GM18499 (cell line): ENCODE results near the gene TSPAN14.

Experiments used
- ATAC-seq: cut with Tn5 transposase; IDR thresholded peaks from one replicate; pipeline ENCODE4 v1.9.1; 2021; ENCODE audit warnings: moderate number of reproducible peaks; ENCODE audit not compliant: insufficient read depth, unreplicated experiment

The TSPAN14 gene

DNA sequence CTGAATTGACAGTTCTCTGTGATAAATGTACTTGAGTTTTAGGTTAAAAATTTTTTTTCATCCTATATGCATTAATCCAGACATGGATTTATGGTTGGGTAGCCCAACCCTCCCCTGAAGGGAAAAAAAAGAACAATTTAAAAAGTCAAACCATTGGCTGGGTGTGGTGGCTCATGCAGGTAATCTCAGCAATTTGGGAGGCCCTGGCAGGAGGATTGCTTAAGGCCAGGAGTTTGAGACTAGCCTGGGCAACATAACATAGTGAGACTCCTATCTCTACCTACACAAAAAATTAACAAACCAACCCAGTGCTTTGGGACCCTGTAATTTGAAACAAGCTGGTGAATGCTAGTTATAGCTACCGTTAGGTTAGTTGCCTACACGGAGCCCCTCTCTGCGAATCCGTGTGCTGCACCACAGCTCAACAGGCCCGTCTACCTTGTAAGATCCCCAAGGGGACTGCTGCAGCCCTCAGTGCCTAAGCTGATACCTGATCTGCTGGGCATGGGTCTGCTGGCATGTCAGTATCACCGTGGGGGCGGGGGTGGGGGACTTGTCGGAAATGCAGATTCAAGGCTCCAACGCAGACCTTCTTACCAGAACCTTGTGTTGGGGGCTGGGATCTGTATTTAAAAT is 32.8 kb downstream of the TSPAN14 start:
- no peak for ATAC-seq

DNA sequence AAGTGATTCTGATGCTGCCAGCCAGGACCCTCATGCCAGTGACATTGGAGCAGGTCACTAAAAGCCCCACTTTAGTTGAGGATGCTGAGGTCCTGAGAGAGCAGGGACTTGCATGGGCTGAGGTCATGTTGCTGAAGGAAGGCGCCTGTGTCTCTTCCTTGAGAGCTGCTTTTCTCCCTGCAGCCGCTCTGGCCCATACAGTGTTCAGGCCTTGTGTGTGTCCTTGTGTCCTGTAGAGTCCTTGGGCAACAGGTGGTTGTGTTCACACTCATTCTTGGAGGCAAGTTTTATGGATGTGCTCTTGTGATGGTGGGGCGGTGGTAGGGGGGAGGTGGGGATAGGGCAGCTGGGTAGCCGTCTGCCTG is 33.3 kb downstream of the TSPAN14 start:
- ATAC-seq: no peak

DNA sequence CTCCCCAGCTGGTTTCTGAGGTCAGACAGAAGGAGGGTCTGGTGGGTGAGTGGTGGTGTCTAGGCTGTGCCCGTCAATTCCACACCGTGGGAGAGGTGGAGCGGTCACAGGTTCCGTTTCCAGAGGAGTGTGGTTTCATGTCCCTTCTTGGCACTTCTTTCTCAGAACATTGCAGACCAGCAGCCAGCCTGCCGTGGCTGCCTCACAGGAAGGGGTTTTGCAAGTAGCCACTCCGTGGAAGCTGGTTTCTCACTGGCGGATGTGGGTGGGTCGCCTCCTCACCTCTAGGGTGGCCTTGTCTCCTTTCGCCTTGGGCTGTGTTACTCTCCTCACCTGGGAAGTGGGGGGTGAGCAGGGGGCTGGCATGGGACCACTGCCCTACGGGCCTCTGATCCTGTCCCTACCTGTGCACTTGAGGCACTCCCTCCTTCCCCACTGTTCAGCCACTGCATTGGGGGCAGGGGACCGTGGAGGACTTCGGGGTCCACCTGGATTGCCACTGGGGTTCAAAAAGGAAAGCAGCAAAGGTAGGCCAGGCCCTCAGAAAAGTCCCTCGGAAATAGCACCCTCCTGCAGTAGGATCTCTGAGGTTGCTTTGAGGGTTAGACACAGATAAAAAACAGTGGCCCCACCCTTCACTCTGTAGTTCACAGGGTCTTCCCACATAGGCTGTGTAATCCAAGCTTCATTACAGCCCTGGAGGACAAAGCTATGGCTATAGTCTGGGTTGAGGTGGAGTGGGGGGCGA is 33.9 kb downstream of the TSPAN14 start:
- no peak for ATAC-seq

DNA sequence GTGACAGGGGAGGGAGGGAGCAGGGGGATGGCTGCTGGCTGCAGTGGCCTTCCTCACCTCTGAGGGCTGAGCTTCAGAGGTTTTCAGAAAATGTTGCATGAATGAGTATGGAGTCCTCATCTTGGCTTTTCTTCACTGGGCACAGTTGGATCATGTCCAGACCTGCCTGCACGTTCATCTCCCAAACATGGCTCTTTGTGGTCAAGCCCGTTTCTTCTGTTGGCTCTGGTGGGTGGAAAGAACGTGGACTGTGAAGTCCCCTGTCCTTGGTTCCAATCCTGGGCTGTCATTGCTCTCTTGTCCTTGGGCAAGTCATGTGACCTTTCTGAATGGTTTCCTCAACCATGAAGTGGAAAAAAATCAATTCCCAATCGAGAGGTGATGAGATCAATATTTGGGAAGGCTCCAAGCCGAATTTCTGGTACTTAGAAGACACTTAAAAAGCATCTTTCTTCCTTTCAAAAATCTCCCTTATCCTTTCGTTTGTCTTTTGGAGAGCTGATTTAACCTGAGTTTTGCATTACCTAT is 34.5 kb downstream of the TSPAN14 start:
- no peak for ATAC-seq

DNA sequence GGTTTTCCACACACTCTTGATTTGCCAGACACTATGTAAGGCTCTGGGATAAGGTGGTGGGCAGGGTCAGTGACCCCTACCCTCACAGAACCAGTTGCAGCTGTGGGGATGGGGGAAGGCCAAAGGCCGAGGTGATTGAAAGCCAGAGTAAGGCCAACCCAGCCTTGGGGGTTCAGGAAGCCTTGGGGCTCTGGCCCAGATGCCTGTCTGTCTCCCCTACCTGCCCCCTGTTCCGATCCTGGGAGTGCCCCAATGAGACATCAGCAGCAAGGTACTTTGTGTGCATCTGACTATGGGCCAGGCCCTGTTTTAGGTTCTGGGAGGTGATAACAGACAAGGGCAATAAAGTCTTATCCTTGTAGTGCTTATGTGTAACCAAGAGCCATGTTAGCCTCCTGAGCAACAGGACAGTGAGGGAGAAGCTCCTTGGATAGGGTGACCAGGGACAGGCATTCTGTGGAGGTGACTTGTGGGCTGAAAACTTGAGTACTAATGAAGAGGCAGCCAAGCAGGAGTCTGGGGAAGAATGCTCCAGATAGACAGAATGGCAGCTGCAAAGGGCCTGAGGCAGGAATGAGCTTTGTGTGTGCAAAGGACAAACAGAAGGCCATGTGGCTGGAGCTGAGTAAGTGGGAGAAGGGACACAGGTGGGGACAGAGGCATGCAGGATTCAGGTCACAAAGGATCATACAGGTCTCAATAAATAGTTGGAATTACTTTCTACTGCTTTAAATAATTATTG is 35.4 kb downstream of the TSPAN14 start:
- ATAC-seq: no peak

DNA sequence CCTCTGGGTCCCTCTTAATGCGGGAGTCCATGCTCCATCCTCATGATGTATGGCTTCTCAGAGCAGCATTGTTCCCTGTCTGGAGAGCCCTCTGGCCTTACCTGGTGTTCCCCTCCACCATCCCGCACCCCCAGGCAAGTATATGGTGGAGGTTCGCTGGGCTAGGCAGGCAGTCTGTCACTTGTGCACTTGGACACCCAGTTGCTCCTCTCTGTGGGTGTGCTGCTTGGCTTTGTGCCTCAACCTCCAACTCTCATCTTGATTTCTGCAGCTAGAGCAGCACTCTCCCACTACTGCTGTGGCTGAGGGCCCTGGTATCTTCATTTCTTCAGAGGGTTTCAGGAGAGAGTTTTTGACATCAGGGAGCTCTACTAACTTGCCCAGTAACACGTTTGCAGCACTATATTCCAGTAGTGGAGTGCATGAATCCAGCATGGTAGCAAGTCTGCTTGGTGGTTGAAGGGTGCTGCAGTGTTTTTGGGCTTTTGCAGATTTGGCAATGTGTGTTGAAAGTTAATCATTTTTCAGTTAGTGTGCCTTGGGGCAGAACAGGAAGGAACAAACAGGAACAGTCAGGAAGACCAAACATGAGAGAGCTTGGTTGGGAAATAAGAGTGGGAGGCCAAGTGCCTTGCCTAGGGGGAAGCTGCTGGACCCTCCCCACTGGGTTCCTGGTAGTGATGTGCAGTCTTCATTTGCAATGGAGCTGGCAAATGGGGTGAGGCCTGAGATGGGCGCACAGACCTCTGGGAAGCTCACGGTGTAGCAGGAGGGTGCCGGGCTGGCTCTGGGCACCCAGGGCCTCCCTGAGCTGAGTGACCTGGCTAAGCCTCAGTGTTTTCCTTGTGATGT is 37.4 kb downstream of the TSPAN14 start:
- no peak for ATAC-seq

DNA sequence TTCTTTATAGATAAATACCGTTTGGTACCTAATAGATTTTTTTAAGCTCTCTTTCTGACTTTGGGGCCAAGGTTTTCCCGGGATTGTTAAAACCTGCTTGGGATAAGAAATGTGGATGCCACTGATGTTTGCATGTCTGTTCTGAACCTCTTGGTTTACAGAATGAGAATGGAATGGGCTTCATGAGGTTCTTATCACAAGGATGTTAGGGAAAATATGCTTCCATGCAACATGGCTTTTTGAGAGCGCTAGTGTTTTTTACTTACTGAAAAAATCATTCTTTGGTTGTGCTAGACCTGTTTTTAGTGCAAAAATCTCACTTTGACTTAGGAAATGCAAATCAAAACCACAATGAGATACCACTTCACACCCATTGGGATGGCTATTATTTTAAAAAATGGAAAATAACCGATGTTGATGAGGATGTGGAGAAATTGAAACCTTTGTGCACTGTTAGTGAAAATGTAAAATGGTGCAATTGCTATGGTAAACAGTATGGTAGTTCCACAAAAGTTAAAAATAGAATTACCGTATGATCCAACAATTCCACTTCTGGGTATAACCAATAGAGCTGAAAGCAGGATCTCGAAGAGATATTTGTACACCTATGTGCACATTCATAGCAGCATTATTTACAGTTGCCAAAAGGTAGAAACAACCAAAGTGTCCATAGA is 38.9 kb downstream of the TSPAN14 start:
- ATAC-seq: no peak

DNA sequence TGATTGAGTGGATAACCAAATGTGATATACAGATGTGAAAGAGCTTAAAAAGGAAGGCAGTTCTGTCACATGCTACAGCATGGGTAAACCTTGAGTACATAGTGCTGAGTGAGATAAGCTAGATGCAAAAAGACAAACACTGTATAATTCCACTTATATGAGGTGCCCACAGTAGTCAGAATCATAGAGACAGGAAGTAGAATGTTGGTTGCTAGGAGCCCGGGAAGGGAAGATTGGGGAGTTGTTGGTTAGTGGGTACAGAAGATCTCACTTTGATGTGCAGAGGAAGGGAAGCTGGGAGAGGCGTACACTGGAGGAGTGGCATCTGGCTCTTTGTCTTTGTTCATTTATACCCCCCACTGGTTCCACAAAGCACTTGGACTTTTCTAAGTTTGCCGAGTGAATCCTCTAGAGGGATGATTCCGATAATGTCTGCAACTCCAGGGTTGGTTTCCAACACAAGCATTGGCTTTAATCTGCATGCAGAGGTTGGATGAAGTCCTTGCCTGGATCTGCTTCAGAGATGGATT is 39.5 kb downstream of the TSPAN14 start:
- no peak for ATAC-seq

DNA sequence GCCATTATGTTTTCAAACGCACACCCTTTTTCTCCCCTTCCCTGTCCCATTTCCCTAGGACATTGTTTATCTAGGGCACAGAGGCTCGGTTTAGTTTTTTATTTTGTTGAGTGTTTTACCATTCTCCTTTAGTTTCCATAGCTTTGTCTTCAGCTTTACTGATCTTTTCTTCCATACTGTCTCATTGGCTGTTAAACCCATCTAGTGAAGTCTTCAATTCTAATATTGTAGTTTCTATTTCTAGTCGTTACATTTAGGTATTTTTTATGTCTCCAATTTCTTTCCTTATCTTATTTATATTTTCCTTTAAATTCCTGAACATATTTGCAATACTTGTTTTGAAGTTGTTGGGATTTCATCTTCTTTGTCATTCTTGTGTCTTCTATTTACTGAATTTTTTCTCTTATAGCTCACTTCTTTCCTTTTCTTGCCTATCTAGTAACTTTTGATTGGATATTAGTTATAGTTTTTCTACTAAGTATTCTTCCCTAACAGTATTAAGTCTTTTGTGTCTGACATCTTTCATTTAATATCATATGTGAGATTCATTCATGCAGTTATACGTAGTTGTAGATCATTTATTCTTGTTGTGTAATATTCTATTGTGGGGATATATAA is 42.6 kb downstream of the TSPAN14 start:
- ATAC-seq: no peak

DNA sequence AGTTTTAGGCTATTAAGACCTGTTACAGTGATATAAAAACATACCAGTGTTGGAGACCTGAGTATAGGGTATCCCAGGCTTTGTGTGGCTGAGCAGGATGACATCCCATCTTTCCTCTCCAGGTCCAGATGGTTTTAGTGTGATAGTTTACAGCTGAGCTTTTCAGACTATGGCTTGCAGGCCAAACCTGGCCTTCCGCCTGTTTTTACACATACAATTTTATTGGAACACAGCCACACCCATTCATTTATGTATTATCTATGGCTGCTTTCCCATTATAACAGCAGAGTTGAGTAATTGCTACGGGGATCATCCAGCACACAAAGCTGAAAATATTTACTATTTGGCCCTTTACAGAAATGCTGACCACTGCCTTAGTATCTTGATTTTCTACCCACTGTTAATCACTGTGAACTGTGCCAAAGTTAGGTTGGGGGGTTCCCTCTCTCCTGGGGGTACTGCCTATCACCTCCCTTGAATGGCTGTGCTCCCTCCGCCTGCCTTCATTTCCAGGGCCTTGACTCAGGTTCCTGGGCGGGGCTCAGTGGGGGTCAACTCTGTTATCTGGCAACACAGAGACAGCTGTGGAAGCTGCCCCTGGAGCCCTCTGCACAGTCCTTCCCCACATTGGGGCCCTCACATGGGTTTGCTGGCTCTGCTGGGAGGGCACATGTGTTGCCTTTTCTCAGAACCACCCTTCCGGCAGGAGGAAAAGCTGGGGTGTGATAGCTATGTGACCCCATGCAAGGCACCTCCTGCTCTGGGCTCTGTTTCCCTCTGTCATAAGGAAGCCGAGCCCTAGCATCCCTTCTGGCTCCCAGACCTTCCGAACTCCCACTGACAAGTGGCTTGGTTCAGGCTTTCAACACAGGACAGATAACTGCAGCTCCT is 43.3 kb downstream of the TSPAN14 start:
- no peak for ATAC-seq

DNA sequence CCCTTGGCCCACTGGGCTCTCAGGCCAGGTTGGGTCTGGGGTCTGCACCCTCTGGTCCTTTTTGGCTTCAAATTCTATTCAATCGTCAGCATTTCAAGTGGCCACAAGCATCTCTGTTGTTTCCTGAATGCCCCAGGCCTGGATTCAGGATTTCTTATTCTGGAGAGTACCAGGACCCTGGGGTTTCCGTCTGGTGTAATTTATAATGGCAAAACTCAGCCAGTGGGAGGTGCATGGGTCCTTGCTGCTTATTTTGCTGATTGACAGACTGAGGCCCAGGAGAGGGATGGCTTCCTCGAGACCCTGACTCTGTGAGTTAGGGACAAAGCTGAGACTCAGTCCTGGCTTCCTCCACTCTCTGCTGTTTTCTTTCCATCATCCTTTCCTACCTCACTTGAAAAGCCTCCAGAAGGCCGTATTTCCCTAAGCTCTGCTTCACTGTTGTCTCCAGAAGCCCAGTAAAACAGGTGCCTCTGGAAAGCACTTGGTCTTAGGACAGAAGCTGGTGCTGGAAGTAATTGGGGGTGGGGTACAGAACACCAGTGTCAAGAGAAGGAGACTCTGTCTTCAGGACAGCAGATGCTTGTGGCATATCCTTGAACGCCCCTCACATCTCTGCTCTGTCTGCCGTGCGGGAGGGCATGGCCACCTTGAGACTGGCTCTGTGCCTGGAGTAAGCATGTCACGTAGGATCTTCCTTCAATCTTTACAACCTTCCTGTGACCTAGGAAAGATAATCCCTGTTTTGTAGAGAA is 44.1 kb downstream of the TSPAN14 start:
- no peak for ATAC-seq

DNA sequence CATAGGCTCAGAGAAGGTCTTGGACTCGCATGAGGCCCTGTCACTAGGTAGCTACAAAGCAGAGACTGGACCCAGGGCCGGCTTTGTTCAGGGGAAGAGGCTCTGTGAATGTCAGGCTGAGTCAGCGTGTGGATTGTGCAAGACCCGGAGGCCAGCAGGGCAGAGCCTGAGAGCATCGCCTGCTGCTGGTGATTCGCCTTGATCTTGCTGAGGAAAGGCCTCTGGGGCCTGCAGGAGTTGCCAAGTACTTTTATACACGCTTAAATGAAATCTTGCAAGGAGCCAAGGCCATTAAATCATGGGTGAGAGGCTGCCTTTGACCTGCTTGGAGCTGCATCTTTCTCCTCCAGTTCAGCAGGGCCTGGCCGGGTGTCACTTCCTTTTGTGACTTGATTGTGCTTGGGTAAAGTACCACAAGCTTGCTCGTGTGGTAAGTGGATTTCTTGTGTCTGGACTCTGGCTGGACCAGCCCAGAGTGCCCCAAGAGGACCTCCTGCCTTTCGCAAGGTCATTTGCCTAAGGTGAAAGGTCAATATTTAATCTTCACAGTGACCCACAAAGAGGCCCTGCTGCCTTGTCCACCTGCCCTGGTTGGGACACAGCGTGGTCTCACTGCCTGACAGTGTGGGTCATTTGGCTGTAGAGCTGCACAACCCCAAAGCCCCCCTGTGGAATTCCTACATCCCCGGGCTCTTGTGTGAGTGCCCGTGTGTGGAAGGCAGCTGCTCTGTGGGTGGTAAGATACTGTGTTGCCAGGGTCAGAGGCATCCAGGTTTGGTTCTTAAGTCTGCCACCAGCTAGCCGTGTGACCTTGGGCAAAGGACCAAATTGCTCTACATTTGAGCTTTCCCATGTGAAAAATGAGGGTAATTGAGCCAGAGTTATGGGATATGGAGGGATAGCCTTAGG is 45.0 kb downstream of the TSPAN14 start:
- no peak for ATAC-seq

DNA sequence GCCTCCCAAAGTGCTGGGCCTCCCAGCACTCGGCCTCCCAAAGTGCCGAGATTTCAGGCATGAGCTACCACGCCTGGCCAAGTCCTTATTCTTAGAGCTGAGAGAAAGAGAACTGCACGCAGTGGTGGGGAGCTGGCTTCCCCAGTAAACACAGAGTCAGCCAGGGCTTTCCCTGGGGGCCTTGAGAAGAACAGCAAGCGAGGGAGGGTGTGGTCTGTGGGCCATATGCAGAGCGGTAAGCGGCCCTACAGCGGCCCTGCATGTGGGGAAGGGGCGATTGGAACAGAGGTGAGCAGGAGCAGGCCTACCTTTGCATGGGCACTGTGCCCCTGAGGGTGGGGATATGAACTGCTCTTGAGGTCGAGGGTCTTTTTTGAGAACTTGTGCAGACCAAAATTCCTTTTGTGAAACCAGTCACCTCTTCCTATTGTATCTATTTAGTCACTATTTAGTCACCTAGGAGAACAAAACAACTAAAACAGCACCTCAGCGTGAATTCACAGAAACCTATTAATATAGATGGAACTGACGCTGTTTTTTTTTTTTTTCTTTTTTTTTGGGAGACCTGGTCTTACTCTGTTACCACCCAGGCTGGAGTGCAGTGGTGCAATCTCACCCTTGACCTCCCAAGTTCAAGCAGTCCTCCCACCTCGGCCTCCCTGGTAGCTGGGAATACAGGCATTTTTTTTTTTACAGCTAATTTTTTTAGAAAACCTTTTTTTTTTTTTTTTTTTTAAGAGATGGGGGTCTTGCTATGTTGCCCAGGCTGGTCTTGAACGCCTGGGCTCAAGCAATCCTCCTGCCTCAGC is 46.7 kb downstream of the TSPAN14 start:
- peak; percentile 41 for ATAC-seq

DNA sequence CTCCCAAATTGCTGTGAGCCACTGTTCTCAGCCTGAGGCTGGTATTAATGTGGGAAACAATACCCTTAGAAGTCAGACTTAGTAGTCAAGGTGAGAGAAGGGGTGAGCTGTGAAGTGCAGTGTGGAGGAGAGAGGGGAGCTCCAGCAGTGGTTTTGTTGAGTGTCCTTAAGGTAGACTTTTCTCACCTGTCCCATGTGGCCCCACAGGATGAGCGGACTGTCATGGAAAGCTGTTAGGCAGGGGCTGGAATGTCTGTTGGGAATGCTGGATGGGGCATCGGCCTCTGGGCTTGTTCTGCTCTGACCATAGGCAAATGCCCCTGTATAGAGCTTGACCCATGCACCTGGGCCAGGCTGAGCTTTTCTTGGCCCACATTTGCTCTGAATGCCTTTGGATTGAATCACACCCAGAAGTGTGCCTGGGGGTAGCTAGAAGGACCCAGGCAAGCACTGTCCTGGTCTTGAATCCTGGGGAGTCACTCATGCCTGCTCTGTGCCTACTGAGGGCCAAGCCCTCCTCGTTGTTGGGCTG is 47.3 kb downstream of the TSPAN14 start:
- no peak for ATAC-seq

DNA sequence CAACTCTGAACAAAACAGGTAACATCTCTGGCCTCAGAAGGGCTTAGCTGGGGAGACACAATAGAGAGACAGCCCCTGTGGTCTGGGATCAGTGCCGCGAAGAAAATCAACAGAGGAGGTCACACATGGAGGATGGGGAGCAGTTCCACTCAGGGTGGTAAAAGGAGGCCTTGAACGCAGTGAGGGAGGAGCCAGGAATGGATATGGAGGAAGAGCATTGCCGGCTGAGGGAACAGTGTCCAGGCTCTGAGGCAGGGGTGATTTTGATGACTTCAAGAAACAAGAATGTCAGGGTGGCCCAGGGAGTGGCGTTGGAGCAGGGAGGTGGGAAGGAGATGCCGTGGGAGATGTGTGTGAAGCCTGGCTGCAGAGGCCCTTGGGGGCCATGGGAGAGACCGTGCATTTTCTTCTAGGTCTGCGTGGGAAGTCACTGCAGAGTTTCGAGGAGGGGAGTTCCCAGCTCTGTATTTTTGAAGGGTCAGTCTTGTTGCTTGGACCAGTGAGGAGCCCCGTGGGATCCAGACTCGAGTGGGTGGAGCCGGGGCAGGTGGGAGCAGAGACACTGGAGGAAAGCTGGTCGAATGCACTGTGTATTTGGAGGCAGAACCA is 47.9 kb downstream of the TSPAN14 start:
- no peak for ATAC-seq
